ENCODE measurements around the gene PIEZO2.

Gene PIEZO2

DNA sequence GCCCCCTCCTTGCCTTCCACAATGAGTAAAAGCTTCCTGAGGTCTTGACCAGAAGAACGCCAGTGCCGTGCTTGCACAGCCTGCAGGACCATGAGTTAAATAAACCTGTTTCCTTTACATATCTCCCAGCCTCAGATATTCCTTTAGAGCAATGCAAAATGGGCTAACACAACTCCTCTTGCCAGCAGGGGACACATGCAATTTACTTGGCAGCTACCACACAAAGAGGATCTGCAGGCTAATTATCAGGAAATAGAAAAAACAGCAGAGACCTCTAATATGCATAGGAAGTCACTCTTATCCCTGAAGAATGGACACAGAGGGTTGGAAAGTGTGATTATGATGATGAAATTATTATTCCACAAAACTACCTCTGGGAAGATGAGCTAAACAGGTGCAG, 114.0 kb downstream of the PIEZO2 start:
- Histone ChIP-seq H3K4me3 (ENCODE audit: low read length) (no peak overlapping the region), H3K4me1 (ENCODE audit: control insufficient read depth, insufficient read depth, low read length) (no peaks in the 10 kb centered on the region), H3K27ac (ENCODE audit: low read length) (no peak overlapping the region), H3K9me3 (ENCODE audit: control insufficient read depth, insufficient read depth, low read length) (no peaks in the 10 kb centered on the region), H3K27me3 (ENCODE audit: control insufficient read depth, insufficient read depth, low read length) (no peaks in the 10 kb centered on the region), H3K36me3 (ENCODE audit: control insufficient read depth, insufficient read depth, low read length) (no peaks in the 10 kb centered on the region)
- WGBS (ENCODE audit: insufficient coverage, insufficient read length) = no CpG with 5 or more reads among the region's 2 CpGs
- no peak for DNase-seq (ENCODE audit: low read depth, low spot score)

DNA sequence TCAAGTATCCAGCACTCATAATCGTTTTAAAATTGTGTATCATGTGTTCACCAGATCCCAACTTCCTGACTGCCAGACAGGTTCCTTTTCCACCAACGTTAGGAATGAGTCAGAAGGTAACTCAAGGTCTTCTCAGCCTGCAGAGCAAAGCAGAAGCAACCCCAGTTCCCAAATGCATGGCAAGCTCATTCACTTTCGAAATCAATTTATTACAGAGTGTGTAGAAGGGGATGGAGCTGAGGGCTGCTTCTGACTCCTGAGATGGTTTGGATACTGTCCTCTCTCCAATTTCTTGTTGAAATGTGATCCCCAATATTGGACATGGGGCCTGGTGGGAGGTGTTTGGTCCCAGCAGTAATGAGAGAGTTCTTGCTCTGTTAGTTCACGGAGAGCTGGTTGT, 114.5 kb downstream of the PIEZO2 start:
- H3K36me3 ChIP-seq (ENCODE audit: control insufficient read depth, insufficient read depth, low read length) = no peaks in the 10 kb centered on the region
- DNase-seq (ENCODE audit: low read depth, low spot score) = no peak
- no peak overlapping the region for H3K4me3 ChIP-seq (ENCODE audit: low read length)
- H3K27me3 ChIP-seq (ENCODE audit: control insufficient read depth, insufficient read depth, low read length) = no peaks in the 10 kb centered on the region
- H3K4me1 ChIP-seq (ENCODE audit: control insufficient read depth, insufficient read depth, low read length) = no peaks in the 10 kb centered on the region
- no peak overlapping the region for H3K27ac ChIP-seq (ENCODE audit: low read length)
- no peaks in the 10 kb centered on the region for H3K9me3 ChIP-seq (ENCODE audit: control insufficient read depth, insufficient read depth, low read length)
- no CpG with 5 or more reads among the region's 4 CpGs for WGBS (ENCODE audit: insufficient coverage, insufficient read length)

DNA sequence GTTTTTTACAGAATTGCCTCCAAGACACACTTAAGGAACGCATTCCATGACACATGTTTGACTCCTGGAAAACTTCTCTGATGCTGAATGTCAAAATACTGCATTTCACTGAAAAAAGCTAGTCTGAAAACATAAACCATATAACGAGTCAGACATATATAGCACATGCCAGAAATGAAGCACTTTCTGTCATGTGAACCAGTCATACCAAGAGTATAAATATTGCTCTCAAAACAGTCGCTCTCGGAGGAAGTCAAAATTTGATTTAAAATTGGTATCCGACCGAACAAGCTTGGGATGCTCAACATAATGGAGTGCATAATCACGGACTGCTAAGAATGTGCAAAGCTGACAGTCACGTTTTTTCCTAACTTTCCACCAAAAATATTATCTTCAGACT, 115.9 kb downstream of the PIEZO2 start:
- Histone ChIP-seq H3K36me3 (ENCODE audit: control insufficient read depth, insufficient read depth, low read length) (no peaks in the 10 kb centered on the region), H3K9me3 (ENCODE audit: control insufficient read depth, insufficient read depth, low read length) (no peaks in the 10 kb centered on the region), H3K4me1 (ENCODE audit: control insufficient read depth, insufficient read depth, low read length) (no peaks in the 10 kb centered on the region), H3K27me3 (ENCODE audit: control insufficient read depth, insufficient read depth, low read length) (no peaks in the 10 kb centered on the region), H3K27ac (ENCODE audit: low read length) (no peak overlapping the region), H3K4me3 (ENCODE audit: low read length) (no peak overlapping the region)
- no peak for DNase-seq (ENCODE audit: low read depth, low spot score)
- WGBS (ENCODE audit: insufficient coverage, insufficient read length) = no CpG with 5 or more reads among the region's 8 CpGs

DNA sequence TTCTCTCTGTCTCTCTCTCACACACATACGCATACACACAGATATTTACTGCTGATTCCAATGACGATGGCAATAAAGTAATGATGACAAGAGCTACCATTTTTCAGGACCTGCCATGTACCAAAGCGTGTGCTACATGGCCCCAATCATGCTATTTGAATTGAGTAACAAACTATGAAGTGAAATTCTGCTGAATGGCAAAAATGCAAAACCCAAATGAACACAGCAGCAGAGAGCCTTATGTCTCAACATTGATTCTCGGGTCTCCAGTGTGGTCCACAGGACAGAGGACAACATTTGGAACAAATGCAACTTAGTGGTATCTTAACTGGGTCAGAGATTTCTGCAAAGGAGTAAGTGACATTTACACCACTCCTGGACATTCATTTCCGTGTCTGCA, 117.4 kb downstream of the PIEZO2 start:
- Histone ChIP-seq H3K4me3 (ENCODE audit: low read length) (no peak overlapping the region), H3K27me3 (ENCODE audit: control insufficient read depth, insufficient read depth, low read length) (no peaks in the 10 kb centered on the region), H3K27ac (ENCODE audit: low read length) (no peak overlapping the region), H3K4me1 (ENCODE audit: control insufficient read depth, insufficient read depth, low read length) (no peaks in the 10 kb centered on the region), H3K9me3 (ENCODE audit: control insufficient read depth, insufficient read depth, low read length) (no peaks in the 10 kb centered on the region), H3K36me3 (ENCODE audit: control insufficient read depth, insufficient read depth, low read length) (no peaks in the 10 kb centered on the region)
- DNase-seq (ENCODE audit: low read depth, low spot score) = no peak
- whole genome bisulfite sequencing (ENCODE audit: insufficient coverage, insufficient read length) = no CpG with 5 or more reads among the region's 5 CpGs

DNA sequence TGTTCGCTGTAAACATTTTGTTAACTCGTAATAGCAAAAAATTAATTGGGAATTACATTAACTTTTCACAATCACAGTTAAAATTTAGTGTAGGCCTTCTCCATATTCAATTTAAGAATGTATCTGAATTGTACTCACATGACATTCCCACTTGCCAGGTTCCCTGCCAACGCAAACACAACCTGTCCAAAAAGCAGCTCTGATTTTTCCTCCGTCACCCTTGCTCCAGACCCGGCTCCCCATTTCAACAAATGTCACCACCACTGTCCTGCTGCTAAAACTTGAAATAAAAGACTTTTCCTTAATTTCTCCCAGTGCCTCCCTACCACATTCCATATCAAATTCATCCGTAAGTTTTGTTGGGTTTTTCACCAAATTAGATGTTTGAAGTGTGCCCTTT, 120.3 kb downstream of the PIEZO2 start:
- DNase-seq (ENCODE audit: low read depth, low spot score) = no peak
- H3K4me3 ChIP-seq (ENCODE audit: low read length) = no peak overlapping the region
- no peaks in the 10 kb centered on the region for H3K9me3 ChIP-seq (ENCODE audit: control insufficient read depth, insufficient read depth, low read length)
- H3K27me3 ChIP-seq (ENCODE audit: control insufficient read depth, insufficient read depth, low read length) = no peaks in the 10 kb centered on the region
- no peaks in the 10 kb centered on the region for H3K36me3 ChIP-seq (ENCODE audit: control insufficient read depth, insufficient read depth, low read length)
- no CpG with 5 or more reads among the region's 6 CpGs for WGBS (ENCODE audit: insufficient coverage, insufficient read length)
- no peaks in the 10 kb centered on the region for H3K4me1 ChIP-seq (ENCODE audit: control insufficient read depth, insufficient read depth, low read length)
- H3K27ac ChIP-seq (ENCODE audit: low read length) = no peak overlapping the region

DNA sequence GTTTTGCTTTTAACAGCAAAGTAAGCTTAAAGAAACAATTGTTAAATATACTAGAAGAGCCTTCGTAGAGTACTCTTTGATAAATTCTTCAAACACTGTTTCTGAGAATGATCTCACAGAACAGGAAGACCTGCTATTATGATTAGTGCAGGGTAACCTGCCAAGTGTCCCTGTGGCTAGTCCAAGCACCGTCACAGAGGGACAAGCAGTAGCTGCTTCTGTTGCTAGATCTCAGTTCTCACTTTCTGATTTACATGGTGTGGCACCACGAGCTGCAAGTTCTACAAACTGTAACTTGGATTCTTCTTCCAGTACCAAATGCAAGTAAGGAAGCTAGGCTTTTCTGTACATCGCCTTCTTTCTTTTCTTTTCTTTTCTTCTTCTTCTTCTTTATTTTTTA, 121.5 kb downstream of the PIEZO2 start:
- no peaks in the 10 kb centered on the region for H3K4me1 ChIP-seq (ENCODE audit: control insufficient read depth, insufficient read depth, low read length)
- DNase-seq (ENCODE audit: low read depth, low spot score) = no peak
- no CpG with 5 or more reads among the region's 4 CpGs for WGBS (ENCODE audit: insufficient coverage, insufficient read length)
- H3K36me3 ChIP-seq (ENCODE audit: control insufficient read depth, insufficient read depth, low read length) = no peaks in the 10 kb centered on the region
- no peak overlapping the region for H3K27ac ChIP-seq (ENCODE audit: low read length)
- H3K9me3 ChIP-seq (ENCODE audit: control insufficient read depth, insufficient read depth, low read length) = no peaks in the 10 kb centered on the region
- H3K4me3 ChIP-seq (ENCODE audit: low read length) = no peak overlapping the region
- no peaks in the 10 kb centered on the region for H3K27me3 ChIP-seq (ENCODE audit: control insufficient read depth, insufficient read depth, low read length)

DNA sequence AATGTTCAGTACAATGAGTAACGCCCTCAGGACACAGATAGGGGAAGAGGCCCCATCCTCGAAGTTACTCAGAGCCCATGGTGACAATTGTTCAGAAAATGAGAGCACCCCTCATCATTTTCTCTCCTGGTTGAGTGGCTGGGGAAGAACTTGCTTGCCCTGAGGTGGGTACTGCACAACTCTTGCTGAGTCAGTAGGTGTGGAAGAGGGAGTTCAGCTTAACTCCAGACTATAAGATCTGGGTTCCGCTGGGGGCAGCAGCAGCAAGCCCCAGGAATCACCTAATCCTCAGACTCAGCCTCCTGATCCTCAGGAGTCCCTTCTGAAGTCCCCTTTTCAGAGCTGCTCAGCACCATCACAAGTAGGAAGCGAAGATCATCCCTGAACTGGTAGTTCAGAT, 123.7 kb downstream of the PIEZO2 start:
- H3K27ac ChIP-seq (ENCODE audit: low read length) = no peak overlapping the region
- DNase-seq (ENCODE audit: low read depth, low spot score) = no peak
- no peaks in the 10 kb centered on the region for H3K27me3 ChIP-seq (ENCODE audit: control insufficient read depth, insufficient read depth, low read length)
- no peaks in the 10 kb centered on the region for H3K9me3 ChIP-seq (ENCODE audit: control insufficient read depth, insufficient read depth, low read length)
- no peaks in the 10 kb centered on the region for H3K36me3 ChIP-seq (ENCODE audit: control insufficient read depth, insufficient read depth, low read length)
- H3K4me3 ChIP-seq (ENCODE audit: low read length) = no peak overlapping the region
- WGBS (ENCODE audit: insufficient coverage, insufficient read length) = no CpG with 5 or more reads among the region's 4 CpGs
- peaks cover 1% of the 10 kb centered on the region; the same call in 1 of the 2 replicates for H3K4me1 ChIP-seq (ENCODE audit: control insufficient read depth, insufficient read depth, low read length)

DNA sequence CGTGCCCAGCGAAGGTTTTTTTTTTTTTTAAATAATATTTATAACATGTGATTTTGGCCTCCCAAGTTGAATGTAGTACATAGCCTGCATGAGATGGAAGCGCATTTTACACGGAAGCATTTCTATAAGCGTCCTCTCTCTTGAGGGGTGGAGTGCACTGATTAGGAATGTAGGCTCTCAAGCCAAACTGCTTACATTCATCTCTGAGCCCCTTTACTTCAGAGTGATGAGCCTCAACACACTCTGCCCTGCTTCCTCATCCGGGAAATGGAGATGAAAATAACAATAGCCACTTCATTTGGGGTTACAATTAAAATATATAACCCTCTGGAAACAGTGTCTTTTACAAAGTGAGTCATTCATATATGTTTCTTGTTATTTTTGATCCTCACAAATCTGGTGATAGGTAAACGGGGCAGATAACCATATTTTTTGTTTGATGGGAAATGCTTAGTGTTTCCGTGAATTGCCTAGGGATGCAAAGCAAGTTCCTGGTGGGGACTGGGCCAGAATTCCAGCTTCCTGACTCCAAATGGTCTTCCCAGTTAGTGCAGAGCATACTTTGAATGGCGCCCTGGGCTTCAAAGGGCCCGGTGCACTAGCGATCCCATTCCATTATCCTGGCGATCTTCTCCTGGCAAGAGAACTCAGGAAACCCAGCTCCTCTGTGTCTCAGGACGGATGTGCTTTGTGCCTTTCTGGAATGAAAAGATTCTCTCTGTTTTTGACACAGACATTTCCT, 124.3 kb downstream of the PIEZO2 start:
- no peak overlapping the region for H3K4me3 ChIP-seq (ENCODE audit: low read length)
- no CpG with 5 or more reads among the region's 13 CpGs for WGBS (ENCODE audit: insufficient coverage, insufficient read length)

DNA sequence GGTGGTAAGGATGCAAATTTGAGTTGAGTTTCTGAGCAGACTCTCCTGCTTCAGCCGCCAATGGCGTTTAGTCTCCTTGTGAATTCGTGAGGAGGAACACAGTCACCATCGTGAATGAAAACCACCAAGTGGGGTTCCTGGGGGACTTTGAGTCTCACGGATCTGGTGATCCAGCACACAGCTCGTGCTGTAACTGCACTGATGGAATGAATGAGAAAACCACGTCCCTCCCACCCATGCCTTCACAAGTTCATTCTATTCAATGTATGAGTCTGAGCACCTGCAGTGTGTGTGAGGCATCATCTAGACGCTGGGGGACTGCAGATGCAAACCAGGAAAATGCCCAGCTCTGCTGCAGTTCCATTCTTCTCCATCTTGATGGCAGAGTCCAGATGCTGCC, 127.9 kb downstream of the PIEZO2 start:
- H3K4me3 ChIP-seq (ENCODE audit: low read length) = no peak overlapping the region
- WGBS (ENCODE audit: insufficient coverage, insufficient read length) = no CpG with 5 or more reads among the region's 8 CpGs
- H3K4me1 ChIP-seq (ENCODE audit: control insufficient read depth, insufficient read depth, low read length) = peaks cover 2% of the 10 kb centered on the region; the same call in 1 of the 2 replicates
- DNase-seq (ENCODE audit: low read depth, low spot score) = no peak
- H3K9me3 ChIP-seq (ENCODE audit: control insufficient read depth, insufficient read depth, low read length) = no peaks in the 10 kb centered on the region
- H3K27me3 ChIP-seq (ENCODE audit: control insufficient read depth, insufficient read depth, low read length) = no peaks in the 10 kb centered on the region
- no peak overlapping the region for H3K27ac ChIP-seq (ENCODE audit: low read length)
- H3K36me3 ChIP-seq (ENCODE audit: control insufficient read depth, insufficient read depth, low read length) = no peaks in the 10 kb centered on the region

More for the DNA sequence above, 124.3 kb downstream of the PIEZO2 start:
- H3K27ac ChIP-seq (ENCODE audit: low read length) = no peak overlapping the region
- no peaks in the 10 kb centered on the region for H3K36me3 ChIP-seq (ENCODE audit: control insufficient read depth, insufficient read depth, low read length)
- H3K4me1 ChIP-seq (ENCODE audit: control insufficient read depth, insufficient read depth, low read length) = peaks cover 2% of the 10 kb centered on the region; the same call in 1 of the 2 replicates
- DNase-seq (ENCODE audit: low read depth, low spot score) = no peak
- H3K27me3 ChIP-seq (ENCODE audit: control insufficient read depth, insufficient read depth, low read length) = no peaks in the 10 kb centered on the region
- H3K9me3 ChIP-seq (ENCODE audit: control insufficient read depth, insufficient read depth, low read length) = no peaks in the 10 kb centered on the region

DNA sequence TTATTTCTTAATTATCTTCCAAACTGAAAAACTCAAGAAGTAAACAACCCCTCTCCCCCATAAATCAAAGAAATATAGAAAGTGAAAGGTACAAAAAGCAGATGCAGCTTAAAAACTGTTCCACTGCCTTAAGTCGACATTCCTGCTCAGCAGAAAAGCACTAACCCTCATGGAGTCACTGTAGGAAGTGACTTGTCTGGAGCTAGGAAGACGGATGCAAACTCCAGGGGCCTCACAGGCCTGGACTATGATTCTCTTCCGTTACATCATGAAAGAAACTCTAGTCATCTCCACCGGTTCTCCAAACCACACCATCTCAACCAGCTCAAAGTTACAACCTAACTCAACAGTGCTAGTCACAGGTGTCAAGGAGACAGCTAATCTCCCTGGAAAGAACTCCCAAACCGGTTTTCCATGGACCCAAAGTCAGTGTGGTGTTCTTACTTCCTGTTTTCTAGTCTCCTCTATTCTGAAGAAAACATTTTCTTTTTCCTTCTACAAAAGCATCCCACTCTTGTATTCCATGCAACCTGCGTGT, 128.4 kb downstream of the PIEZO2 start:
- Histone ChIP-seq H3K36me3 (ENCODE audit: control insufficient read depth, insufficient read depth, low read length) (no peaks in the 10 kb centered on the region), H3K4me1 (ENCODE audit: control insufficient read depth, insufficient read depth, low read length) (peaks cover 2% of the 10 kb centered on the region; the same call in 1 of the 2 replicates), H3K4me3 (ENCODE audit: low read length) (no peak overlapping the region), H3K9me3 (ENCODE audit: control insufficient read depth, insufficient read depth, low read length) (no peaks in the 10 kb centered on the region), H3K27me3 (ENCODE audit: control insufficient read depth, insufficient read depth, low read length) (no peaks in the 10 kb centered on the region), H3K27ac (ENCODE audit: low read length) (no peak overlapping the region)
- DNase-seq (ENCODE audit: low read depth, low spot score) = no peak
- WGBS (ENCODE audit: insufficient coverage, insufficient read length) = no CpG with 5 or more reads among the region's 6 CpGs

Data from iPS DF 6.9 (cell line).